GM18867 (cell line): ENCODE measurements around the gene PBX1.

Experiments used
- ATAC-seq: cut with Tn5 transposase; IDR thresholded peaks from one replicate; pipeline ENCODE4 v1.9.1; 2021; ENCODE audit warnings: mild to moderate bottlenecking, moderate library complexity; ENCODE audit not compliant: unreplicated experiment

Gene PBX1

DNA sequence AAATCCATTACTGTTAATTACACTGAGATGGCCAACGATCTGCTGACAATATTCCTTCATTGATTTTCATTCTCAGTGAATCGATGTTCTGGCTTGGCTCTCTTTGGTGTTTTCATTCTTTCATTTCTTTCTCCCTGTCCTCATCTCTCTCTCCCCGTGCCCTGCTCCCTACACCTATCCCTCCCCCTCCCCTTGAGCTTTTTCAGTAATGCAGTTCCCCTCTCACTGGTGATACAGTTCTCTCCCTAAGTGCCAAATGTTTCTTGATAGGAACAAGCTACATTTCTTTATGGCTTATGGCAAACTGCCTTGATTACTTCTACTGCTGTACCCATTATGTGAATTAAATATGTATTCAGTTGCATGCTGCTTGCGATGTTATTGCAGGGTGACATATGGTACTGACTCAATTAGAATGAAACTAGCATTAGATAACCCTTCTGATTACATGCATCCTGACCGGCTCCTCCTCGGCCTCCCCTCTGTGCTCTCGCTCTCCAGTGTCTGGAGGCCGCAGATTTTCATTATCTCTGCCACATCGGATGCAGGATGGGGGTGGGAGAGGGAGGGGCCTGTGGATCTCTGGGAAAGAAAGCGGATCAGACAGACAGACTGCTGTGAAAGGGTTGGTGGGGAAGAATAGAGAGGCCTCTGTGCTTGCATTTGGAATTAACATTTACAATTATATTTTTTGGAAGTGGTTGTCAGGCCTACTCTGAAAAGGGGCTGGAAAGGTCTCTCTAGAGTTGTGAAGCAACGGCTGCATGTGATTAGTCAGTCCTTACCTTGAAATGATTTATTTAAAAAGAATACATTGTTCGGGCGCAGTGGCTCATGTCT lies 130.9 kb downstream of the PBX1 start:
- ATAC-seq = no peak

GRCh38 chr1:164692420-164692819 lies 133.4 kb downstream of the PBX1 start:
- ATAC-seq = no peak

- ATAC-seq = no peak
Measured at GRCh38 chr1:164693564-164694359, 134.8 kb downstream of the PBX1 start.

GRCh38 chr1:164694505-164694904 lies 135.5 kb downstream of the PBX1 start:
- ATAC-seq = no peak

GRCh38 chr1:164695956-164696665 lies 137.1 kb downstream of the PBX1 start:
- no peak for ATAC-seq

GRCh38 chr1:164699815-164700491 lies 141.0 kb downstream of the PBX1 start:
- ATAC-seq = no peak

- ATAC-seq = no peak
Measured at GRCh38 chr1:164700683-164701082, 141.7 kb downstream of the PBX1 start.

GRCh38 chr1:164701189-164701761 lies 142.3 kb downstream of the PBX1 start:
- ATAC-seq = no peak

DNA sequence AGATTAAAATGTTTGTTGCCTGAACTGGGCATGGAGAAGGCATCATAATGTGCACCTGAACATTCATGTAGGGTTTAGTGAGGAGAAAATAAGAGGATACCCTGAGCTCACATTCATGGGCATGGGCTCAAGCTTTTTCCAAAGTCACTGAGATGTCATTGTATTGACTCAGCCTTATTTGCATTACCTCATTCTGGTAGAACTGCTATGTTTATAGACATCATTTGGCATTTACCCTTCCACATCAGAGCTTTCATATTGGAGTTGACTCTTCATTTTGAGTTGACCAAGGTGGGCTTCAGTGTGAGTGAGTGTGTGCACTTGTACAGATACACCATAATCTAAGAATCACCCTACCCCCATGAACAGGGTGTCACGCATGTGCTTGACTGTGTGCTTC lies 143.2 kb downstream of the PBX1 start:
- ATAC-seq = no peak

- no peak for ATAC-seq
Measured at GRCh38 chr1:164702664-164703063, 143.7 kb downstream of the PBX1 start.

- ATAC-seq = no peak
Measured at GRCh38 chr1:164703463-164703862, 144.5 kb downstream of the PBX1 start.

- no peak for ATAC-seq
Measured at GRCh38 chr1:164703960-164704411, 145.0 kb downstream of the PBX1 start.

- no peak for ATAC-seq
Measured at GRCh38 chr1:164704954-164705353, 146.0 kb downstream of the PBX1 start.

- no peak for ATAC-seq
Measured at GRCh38 chr1:164706606-164706987, 147.6 kb downstream of the PBX1 start.

- no peak for ATAC-seq
Measured at GRCh38 chr1:164707868-164708331, 148.9 kb downstream of the PBX1 start.

GRCh38 chr1:164708596-164708995 lies 149.6 kb downstream of the PBX1 start:
- ATAC-seq = no peak

DNA sequence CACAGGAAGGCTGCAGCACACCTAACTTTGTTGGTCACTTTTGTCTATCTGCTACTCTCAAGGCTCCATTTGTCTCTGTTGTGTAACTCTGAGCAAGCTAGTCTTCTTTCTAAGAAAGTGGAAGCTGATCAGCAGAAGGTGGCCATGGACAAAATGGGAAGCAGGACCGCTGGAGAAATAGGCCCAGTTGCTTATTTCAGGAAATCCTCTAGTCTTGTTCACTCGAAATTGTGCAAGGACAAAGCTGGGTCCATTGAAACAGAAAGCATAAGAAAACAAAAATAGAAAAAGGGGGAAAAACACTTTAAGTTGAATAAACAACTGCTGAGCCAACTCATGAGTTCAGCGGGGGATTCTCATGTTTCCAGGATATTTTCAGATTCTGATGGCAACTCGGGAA lies 150.1 kb downstream of the PBX1 start:
- no peak for ATAC-seq

- ATAC-seq = no peak
Measured at GRCh38 chr1:164709541-164710278, 150.7 kb downstream of the PBX1 start.

DNA sequence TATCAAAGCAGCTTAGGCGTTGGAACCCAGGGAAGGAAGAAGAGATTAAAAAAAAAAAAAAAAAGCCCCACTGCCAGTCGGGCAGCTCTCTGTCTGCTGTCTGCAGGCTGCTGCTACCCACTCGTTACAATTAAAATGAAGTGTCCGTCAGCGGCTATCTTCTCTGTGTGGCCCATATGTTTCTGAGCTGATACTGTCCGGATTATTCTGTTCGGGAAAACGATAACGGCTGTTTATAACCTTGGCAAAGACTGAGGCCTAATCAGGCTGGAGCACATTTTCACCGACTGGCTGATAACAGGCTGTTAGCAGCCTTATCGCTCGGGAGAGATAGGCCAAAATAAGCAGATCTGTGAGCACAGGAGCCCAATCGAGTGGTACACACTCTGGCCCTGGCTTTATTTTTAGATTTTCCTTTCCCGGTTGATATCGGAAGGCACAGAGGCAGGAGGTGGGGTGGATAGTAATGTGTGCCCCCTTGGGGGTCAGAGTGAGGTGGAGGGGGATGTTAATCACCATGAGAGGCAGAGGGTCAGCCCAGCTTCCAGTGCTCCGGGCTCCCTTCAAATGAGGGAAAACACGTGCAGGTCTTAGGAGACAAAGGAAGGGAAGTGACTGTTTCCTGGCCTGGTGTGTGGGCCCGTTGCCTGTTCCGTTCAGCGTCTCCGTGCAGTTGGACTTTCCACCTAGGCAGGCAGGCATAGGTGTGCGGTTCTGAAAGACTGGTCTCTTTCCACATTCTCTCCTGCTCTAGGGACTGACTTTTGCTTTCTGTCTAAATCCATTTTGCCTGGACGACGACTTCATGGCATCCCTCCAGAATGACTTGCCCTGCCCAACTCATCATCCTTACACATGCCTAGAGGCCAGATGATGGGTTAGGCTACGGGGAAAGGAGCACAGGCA lies 153.4 kb downstream of the PBX1 start:
- no peak for ATAC-seq
